GM15510 (cell line): ENCODE measurements around the gene ITGB3.

Experiments used
- POLR2A ChIP-seq: IDR thresholded peaks from 3 replicates; pipeline ENCODE4 v1.6.1; 2011; ENCODE audit warnings: borderline replicate concordance; ENCODE audit not compliant: insufficient read length; ENCODE audit errors: extremely low read depth

The ITGB3 gene

DNA sequence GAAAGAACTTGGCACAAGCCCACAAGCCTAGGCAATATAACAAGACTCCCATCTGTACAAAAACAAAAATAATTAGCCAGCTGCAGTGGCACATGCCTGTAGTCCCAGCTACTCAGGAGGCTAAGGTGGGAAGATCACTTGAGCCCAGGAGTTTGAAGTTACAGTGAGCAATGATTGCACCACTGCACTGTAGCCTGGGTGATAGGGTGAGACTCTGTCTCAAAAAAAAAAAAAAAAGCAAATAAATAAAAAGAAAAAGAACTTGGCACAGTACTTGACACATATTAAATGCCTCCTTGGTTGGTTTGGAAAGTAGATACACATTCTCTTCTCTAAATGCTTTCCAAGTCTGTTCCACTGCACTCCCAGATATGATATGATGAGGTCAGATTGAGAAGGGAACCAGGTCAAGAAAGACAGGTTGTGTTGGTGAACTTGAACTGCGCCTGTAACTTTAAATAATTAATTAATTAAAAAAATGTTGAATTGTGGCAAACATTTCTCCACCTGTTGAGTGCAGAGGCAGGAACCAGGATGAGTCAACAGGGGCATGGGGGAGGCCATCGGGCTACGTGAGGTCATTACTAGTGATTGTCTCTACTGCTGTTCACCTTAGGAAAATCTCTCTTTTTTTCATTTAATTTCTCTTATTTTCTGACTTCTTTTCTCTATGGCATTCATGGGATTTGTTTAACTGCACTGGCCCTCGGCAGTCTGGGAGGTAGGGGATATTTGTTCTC is 44.2 kb downstream of the ITGB3 start:
- no peak for TF ChIP-seq POLR2A

DNA sequence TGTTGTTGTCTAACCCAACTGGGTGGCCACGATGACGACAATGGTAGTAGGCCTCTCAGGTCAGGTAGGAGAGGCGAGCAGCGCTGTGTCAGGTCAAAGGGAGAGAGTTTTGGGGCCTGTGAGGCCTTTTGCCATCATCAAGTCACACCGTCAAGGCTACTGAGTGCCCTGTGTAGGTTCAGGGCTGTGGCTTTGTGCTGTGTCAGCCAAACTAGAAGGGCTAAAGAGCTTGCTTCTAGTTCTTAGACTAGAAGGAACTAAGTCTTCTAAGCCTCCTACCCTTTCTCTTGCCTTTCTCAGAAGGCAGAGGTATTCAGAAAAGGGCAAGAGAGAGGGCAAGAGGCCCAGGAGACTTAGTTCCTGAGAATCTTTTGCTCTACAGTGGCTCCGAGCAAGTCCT is 45.1 kb downstream of the ITGB3 start:
- no peak for TF ChIP-seq POLR2A

DNA sequence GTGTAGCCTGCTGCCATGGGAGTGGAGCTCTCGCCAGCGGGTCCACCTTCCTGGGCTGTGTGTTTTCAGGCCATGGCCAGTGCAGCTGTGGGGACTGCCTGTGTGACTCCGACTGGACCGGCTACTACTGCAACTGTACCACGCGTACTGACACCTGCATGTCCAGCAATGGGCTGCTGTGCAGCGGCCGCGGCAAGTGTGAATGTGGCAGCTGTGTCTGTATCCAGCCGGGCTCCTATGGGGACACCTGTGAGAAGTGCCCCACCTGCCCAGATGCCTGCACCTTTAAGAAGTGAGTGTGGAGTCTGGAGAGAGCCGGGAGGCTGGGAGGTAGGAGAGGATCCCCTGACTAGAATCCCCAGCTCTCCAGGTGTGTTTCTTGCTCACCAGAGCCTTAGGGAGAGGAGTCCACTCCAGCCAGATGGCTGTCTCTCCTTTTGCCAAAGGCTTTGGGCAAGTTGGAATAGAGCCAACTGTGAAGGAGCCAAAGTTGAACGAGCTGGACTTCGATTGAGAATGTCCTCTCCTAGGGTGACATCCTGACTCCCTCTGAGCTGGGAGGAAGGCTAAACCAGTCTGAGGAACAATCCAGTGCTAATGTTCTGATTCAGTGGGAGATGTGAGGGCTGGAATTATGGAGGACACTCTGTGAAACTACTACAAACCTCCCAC is 45.7 kb downstream of the ITGB3 start:
- no peak for TF ChIP-seq POLR2A

DNA sequence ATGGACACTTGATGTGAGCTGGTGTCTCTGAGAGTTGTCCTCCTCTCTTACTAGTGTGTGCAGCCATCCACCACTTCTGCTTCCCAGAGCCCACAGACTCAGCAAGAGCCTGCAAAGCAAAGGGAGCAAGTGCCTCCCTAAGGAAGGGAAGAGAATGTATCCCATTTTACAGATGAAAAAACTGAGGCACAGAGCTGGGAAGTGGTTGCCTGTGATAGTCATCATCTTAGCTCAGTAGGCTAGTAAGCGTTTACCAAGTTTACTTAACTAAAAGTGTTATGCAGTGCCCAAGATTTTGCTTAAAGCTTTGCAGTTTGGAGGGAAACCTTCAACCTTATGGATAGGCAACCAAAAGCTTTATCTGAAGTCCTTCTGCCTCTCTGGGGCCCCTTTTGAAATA is 47.1 kb downstream of the ITGB3 start:
- no peak for TF ChIP-seq POLR2A

DNA sequence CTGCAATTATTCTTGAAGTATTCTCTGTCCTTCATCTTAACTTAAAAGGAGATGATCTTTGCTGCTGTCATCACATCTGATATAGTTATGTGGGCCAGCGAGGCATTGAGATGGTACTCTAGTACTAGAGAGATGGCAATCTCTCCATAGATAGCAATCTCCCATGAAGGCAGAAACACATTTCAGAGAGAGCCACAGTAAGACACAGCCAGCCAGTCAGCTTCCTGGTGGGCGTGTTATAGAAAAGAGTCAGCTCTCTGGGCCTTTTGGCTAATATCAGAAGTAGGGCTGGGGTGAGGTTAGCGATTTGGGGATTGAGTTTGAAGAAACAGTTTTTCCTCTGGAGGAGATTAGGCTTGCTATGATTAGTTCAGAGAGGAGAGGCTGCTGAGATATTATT is 47.5 kb downstream of the ITGB3 start:
- no peak for TF ChIP-seq POLR2A

DNA sequence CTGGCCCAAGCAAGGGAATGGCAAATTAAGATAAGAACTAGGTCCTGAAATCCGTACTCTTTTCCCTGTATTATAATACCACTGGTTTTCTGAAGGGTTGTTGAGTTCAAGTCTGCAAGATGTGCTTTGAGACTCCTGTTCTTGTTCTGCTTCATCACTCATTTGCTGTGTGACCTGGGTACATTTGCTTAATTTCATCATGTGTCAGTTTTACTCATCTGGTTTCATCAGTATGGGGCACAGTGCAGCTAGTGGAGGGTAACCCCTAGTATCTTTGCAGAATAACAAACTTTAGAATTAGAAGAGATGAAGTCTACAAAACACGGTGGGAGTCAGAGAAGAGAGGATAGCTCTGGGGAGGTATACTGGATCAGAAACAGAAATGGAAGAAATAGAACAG is 48.2 kb downstream of the ITGB3 start:
- TF ChIP-seq POLR2A: no peak

DNA sequence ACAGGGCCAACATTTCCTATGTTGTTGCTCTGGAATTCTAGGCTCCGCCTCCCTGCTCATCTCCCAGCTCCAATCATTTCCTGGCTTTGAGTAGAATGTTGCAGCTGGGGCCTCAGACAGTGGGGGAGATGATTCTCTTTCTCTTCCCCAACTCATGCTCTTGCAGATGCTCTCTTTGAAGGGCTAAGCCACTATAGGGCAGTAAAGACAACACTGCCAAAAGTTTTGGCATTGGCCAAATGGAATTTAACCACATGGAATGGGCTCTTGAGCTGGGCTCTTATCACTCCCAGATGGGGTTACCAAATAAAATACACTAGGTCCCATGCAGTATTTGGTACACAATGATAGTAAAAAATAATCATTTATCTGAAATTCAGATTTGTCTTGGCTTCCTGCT is 50.6 kb downstream of the ITGB3 start:
- no peak for TF ChIP-seq POLR2A

DNA sequence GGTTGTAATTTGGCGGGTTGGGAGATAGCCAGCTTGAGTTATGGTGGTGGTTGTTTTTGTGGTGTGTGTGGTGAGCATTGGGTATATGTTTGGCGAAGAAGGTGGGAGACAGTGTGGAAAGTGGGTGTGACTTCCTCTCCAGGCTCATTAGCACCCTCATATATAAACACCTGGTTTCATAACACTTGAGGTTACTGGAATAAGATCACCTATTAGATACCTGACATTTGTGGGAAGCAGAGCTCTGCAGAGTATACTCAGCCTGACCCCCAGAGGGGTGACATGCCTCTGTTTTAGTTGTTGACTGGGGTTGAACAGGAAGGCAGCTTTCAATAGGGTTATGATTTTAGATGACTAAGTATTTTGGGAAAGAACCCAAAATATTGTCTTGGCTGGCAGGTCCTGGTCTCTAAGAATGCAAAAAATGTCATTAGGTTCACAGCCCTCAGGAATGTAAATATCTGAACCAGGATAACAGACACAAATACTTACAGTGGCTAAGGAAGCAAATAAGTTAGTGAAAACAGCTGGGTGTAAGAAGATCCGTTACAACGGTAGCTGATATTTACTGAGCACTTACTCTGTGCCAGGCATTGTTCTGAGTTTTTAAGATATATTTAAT is 51.8 kb downstream of the ITGB3 start:
- TF ChIP-seq POLR2A: no peak

DNA sequence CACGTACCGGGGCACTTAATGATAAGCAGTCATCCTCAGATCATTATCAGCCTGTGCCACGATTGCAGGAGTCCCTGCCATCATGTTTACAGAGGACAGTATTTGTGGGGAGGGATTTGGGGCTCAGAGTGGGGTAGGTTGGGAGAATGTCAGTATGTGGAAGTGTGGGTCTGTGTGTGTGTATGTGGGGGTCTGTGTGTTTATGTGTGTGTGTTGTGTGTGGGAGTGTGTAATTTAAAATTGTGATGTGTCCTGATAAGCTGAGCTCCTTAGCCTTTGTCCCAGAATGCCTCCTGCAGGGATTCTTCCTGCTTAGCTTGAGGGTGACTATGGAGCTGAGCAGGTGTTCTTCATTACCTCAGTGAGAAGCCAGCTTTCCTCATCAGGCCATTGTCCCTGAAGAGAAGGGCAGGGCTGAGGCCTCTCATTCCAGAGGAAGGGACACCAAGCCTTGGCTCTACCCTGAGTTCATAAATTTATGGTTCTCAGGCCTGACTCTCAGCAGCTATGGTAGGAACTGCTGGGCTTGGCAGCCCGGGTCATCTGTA is 56.6 kb downstream of the ITGB3 start:
- no peak for TF ChIP-seq POLR2A

DNA sequence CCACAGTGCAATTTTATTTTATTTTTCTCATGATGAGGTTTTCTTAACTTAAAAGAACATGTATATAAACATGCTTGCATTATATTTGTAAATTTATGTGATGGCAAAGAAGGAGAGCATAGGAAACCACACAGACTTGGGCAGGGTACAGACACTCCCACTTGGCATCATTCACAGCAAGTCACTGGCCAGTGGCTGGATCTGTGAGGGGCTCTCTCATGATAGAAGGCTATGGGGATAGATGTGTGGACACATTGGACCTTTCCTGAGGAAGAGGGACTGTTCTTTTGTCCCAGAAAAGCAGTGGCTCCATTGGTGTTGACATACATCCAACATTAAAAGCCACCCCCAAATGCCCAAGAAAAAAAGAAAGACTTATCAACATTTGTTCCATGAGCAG is 57.8 kb downstream of the ITGB3 start:
- TF ChIP-seq POLR2A: no peak

DNA sequence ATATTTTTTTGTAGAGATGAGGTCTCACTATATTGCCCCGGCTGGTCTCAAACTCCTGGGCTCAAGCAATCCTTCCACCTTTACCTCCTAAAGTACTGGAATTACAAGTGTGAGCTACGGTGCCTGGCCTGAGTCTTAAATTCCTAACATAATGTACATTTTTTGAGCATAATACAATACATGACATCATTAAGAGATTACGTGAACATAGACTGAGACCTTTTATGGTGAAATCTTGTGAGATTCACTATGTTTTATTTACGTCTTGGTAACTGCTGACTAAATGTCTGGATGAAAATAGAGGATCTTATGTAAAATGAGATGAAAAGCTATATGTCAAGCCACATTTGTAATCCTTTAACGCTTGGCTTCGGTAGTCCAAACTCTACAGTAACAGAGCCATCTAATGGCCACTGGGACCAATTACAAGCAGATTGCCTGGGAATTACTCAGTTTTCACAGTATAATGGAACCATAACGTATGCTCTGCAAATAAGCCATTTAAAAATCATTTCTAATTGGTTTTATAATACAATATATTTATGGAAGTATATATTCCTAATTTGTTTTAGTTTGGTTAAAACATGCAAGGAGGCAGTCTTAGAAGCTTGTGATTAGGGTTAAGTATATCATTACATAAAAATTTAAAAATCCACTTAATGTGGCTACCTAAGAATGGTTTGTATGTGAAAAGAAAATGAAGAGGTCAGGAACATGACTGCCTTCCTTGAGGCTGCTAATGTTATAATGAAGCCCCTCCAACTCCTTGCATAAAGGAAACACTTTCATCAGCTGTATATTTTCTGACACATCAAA is 62.0 kb downstream of the ITGB3 start:
- no peak for TF ChIP-seq POLR2A

DNA sequence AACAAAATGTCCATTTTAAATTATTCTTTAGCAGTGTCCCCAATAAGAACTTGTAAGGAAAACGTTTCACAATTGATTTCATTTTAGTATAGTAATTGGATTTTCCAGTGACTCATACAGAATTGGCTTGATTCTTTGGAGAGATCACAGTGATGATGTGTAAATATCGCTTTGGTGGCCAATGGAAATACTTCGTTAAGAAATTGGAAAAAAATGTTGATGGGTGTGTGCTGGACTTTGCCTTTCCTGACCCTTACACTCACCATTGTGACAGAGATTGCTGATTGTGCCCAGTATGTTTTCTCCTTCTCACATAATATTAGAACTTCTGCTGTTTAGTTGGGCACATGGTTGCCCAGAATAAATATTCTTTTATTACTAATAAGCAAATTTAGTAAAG is 62.7 kb downstream of the ITGB3 start:
- no peak for TF ChIP-seq POLR2A

DNA sequence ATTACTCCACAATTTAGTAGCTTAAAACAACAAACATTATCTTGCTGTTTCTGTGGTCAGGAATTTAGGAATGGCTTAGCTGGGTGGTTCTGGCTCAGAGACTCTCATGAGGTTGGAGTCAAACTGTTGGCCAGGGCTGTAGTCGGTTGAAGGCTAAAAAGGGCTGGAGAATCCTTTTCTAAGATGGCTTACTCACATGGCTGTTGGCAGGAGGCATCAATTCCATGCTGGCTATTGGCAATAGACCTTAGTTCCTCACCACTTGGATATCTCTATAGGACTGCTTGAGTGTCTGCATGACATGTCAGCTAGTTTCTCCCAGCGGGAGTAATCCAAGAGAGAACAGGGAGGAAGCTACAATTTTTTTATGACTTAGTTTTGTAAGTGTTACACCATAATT is 63.5 kb downstream of the ITGB3 start:
- TF ChIP-seq POLR2A: no peak

DNA sequence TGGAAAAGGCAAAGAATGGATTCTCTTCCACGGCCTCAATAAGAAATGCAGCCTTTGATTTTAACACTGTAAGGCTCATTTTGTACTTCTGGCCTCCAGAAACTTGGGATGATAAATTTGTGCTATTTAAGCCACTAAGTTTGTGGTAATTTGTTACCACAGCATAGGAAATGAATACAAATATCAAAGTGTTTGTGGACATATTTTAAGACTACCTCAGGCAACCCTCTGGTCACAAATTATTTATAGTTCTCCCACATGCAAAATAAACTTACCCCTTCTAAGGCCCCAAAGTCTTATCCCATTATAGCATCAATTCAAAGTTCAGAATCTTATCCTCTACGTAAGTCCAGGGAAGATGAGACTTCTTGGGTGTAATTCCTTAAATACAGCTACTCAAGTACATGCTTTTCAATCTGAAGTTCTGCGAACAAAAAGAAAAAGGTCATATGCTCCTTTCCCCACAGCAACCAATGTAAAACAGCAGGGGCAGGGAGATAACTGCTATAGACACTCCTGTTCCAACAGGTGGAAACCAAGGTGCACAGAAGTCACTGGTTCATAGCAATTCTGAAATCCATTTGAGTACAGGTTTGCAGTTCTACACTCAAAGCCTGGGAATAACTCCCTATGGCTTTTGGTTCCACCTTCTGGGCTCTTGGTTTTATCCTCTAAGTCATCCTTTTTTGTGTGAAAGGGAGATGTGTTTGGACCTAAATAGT is 64.7 kb downstream of the ITGB3 start:
- TF ChIP-seq POLR2A: no peak

DNA sequence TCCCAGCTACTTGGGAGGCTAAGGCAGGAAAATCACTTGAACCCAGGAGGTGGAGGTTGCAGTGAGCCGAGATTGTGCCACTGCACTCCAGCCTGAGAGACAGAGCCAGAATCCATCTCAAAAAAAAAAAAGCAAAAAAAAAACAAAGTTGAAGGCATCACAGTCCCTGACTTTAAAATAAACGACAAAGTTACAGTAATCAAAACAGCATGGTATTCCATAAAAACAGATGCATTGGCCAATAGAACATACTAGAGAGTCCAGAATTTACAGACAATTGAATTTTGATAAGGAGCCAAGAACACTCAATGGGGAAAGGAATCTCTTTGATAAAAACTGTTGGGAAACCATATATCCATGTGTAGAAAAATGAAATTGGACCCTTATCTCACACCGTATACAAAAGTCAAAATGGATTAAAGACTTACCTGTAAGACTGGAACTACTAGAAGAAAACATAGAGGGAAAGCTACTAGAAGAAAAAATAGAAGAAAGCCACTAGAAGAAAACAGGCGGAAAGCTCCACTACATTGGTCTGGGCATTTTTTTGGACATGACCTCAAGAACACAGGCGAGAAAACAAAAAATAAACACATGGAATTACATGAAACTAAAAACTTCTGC is 67.4 kb downstream of the ITGB3 start:
- TF ChIP-seq POLR2A: no peak
